Measurements from ENCODE around the gene ANKRD27. TPM values are rescaled to one million over a fixed set of nuclear protein-coding genes. Genes with fewer than 3 reads are reported as not detected.

The ANKRD27 gene
- total and polyA plus RNA-seq, 2 experiments from 2014 or later = 24.3 to 32.6 TPM

DNA sequence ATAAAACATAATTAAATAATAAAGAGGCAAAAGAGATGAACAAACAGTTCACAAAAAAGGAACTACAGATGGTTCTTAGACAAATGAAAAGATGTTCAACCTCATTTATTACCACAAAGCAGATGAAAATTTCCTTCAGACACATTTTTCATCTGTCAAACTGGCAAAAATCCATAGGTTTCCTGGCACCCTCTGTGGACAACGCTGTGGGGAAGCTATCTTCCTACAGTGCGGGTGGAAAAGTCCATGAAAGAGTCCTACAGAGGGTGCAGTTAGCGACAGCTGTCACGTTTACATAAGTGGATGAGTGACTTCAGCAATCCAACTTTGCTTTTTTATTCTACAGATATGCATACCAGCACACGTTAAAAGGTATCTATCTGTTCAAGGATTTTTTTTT is 124.3 kb downstream of the ANKRD27 start:
- Histone ChIP-seq H3K4me2 (no peak overlapping the region), H3K27ac (no peak overlapping the region), H3K9me3 (ENCODE audit: low read depth) (no peaks in the 10 kb centered on the region), H4K20me1 (ENCODE audit: insufficient read depth, poor library complexity, severe bottlenecking) (no peaks in the 10 kb centered on the region), H3K79me2 (no peaks in the 10 kb centered on the region), H3K36me3 (replicated peaks; ENCODE audit: insufficient read depth, low read depth) (no peaks in the 10 kb centered on the region), H3K27me3 (no peaks in the 10 kb centered on the region), H3K4me1 (ENCODE audit: insufficient read depth) (no peaks in the 10 kb centered on the region), H3K4me3 (no peak overlapping the region), H2AFZ (no peak overlapping the region), H3K9me2 (replicated peaks; ENCODE audit: insufficient read depth) (no peaks in the 10 kb centered on the region)
- TF ChIP-seq EZH2phosphoT487 (IDR thresholded peaks at IDR 0.05; ENCODE audit: low read depth, severe bottlenecking, unreplicated experiment) = no peak
- no peak for TF ChIP-seq EZH2 (IDR thresholded peaks at IDR 0.05; ENCODE audit: borderline replicate concordance)
- TF ChIP-seq, protein P1, sequence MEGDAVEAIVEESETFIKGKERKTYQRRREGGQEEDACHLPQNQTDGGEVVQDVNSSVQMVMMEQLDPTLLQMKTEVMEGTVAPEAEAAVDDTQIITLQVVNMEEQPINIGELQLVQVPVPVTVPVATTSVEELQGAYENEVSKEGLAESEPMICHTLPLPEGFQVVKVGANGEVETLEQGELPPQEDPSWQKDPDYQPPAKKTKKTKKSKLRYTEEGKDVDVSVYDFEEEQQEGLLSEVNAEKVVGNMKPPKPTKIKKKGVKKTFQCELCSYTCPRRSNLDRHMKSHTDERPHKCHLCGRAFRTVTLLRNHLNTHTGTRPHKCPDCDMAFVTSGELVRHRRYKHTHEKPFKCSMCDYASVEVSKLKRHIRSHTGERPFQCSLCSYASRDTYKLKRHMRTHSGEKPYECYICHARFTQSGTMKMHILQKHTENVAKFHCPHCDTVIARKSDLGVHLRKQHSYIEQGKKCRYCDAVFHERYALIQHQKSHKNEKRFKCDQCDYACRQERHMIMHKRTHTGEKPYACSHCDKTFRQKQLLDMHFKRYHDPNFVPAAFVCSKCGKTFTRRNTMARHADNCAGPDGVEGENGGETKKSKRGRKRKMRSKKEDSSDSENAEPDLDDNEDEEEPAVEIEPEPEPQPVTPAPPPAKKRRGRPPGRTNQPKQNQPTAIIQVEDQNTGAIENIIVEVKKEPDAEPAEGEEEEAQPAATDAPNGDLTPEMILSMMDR (IDR thresholded peaks at IDR 0.05; ENCODE audit: poor library complexity) = no peak
- DNase-seq (ENCODE audit: low spot score) = no peak
- WGBS (ENCODE audit: low lambda C conversion rate, missing lambda C conversion rate) = 84% methylated on average over 5 of the region's 5 CpGs

Small RNAs within 50 kb of the gene (small RNA-seq; reads per million reads assigned to genes)
- gene RN7SL789P (not detected), gene SNORA68B (0.28 reads per million)

Other genes with a start within 250 kb of the ANKRD27 start
- gene PDCD5, start 94.0 kb downstream of the ANKRD27 start, total RNA-seq = 138 and 149 TPM in 2 replicates
- 199 and 226 TPM in 2 replicates for gene PDCD5, start 94.0 kb downstream of the ANKRD27 start, polyA plus RNA-seq
- 3.1 and 4.0 TPM in 2 replicates for gene RGS9BP, start 668 bp upstream of the ANKRD27 start, total RNA-seq
- 2.1 and 3.0 TPM in 2 replicates for gene RGS9BP, start 668 bp upstream of the ANKRD27 start, polyA plus RNA-seq
- 7.6 and 10.2 TPM in 2 replicates for gene NUDT19, start 16.6 kb upstream of the ANKRD27 start, total RNA-seq
- 3.8 and 5.6 TPM in 2 replicates for gene NUDT19, start 16.6 kb upstream of the ANKRD27 start, polyA plus RNA-seq
- 0.10 and 0.76 TPM in 2 replicates for gene TDRD12, start 44.6 kb upstream of the ANKRD27 start, total RNA-seq
- gene TDRD12, start 44.6 kb upstream of the ANKRD27 start, polyA plus RNA-seq = 0.62 TPM in 1 of 2 replicates, not detected in the other
- gene SLC7A9, start 194.6 kb upstream of the ANKRD27 start, total RNA-seq = 9.6 and 11.9 TPM in 2 replicates
- gene SLC7A9, start 194.6 kb upstream of the ANKRD27 start, polyA plus RNA-seq = 6.1 and 7.6 TPM in 2 replicates

All from hepatocyte (in vitro differentiated cells).